Ishikawa (cell line): Measurements from ENCODE around the gene CHMP2A.

Experiments used
- FOXM1 ChIP-seq: IDR thresholded peaks from 2 replicates; pipeline ENCODE4 v1.6.1; 2012; ENCODE audit warnings: low read depth, borderline replicate concordance
- ZBTB7A ChIP-seq: IDR thresholded peaks from 2 replicates; pipeline ENCODE4 v1.6.1; 2012; ENCODE audit warnings: low read depth

GRCh38 chr19:58514564-58515022 is 40.3 kb downstream of the CHMP2A start:
- TF ChIP-seq FOXM1, result no peak
- no peak for TF ChIP-seq ZBTB7A
